Measurements from ENCODE around the gene MS4A6E. TPM values are rescaled to one million over a fixed set of nuclear protein-coding genes. Genes with fewer than 3 reads are reported as not detected.
A peak's percentile ranks its signal among the peaks of the same experiment; 100 is the strongest.
"Not testable (repeated sequence)": the region's sequence is repeated elsewhere in the genome, so short reads cannot be mapped to it uniquely, and the experiment has no call there.

The MS4A6E gene, protein sequence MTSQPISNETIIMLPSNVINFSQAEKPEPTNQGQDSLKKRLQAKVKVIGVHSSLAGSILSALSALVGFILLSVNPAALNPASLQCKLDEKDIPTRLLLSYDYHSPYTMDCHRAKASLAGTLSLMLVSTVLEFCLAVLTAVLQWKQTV
- total RNA-seq (2014; rRNA removed; shearing (Covaris generic)): not detected in 2 replicates

- no peak for DNase-seq (ENCODE audit: low read depth)
These were observed at the start of gene MS4A6E for GRCh38 chr11:60326955-60327354. MS4A6E (plus strand) TSS chr11:60327255; CDS start chr11:60334896, 7,641 bp downstream.

DNA sequence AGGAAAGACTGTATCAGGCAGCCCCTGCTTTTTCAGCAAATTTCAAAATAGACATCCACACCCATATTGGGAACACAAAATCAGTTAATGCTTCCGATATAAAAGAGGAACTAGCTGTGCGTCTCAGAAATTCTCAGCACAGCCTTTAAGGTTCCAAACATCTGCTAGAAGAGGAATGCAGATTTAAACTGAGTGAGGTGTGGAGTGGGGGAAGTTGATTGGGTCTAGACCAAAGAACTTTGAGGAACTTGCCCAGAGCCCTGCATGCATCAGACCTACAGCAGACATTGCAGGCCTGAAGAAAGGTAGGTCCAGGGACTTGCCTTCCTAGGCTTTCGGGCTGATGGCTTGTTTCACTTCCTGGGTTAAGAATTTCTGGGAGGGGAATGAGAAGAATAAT, 46.6 kb upstream of the MS4A6E start, which contains the start of gene MS4A4A:
Gene MS4A4A (plus strand): TSS at position 255 of the 400 bp plus-strand sequence. CDS start 10 bp downstream, at position 265.
- no peak for DNase-seq (ENCODE audit: low read depth)

GRCh38 chr11:60281485-60281884, 45.6 kb upstream of the MS4A6E start:
- no peak for DNase-seq (ENCODE audit: low read depth)

- no peak for DNase-seq (ENCODE audit: low read depth)
These were observed 44.8 kb upstream of the MS4A6E start for GRCh38 chr11:60282286-60282685.

GRCh38 chr11:60285411-60286126, 41.5 kb upstream of the MS4A6E start:
- DNase-seq (ENCODE audit: low read depth): not testable (repeated sequence)

- DNase-seq (ENCODE audit: low read depth): peak; percentile 44
These were observed 38.5 kb upstream of the MS4A6E start for GRCh38 chr11:60288531-60288930.

DNA sequence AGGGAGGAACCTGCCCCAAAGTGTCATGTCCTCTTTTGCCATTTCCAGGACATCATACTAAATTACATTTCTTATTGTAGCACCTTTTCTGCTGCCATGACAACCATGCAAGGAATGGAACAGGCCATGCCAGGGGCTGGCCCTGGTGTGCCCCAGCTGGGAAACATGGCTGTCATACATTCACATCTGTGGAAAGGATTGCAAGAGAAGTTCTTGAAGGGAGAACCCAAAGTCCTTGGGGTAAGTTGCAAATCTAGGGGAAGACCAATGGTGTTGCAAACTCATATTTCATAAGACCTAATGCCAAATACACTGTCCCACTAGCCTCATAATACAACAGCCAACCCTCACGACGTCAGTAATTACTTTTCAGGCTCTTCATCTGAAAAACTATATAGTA, 34.9 kb upstream of the MS4A6E start:
- no peak for DNase-seq (ENCODE audit: low read depth)

- DNase-seq (ENCODE audit: low read depth): no peak
These were observed 25.9 kb upstream of the MS4A6E start for GRCh38 chr11:60301178-60301577.

DNA sequence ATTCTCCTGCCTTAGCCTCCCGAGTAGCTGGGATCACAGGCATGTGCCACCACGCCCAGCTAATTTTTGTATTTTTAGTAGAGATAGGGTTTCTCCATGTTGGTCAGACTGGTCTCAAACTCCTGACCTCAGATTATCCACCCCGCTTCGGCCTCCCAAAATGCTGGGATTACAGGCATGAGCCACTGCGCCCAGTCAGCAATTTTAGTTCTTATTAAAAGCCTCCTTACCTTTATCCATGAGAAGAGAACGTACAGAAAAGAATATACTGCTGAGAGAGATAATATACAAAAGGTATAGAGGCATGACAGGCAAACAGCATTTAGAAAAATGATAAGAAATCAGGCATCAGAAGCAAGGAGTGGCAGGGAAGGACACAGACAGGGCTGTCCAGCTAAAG, 25.2 kb upstream of the MS4A6E start:
- DNase-seq (ENCODE audit: low read depth): not testable (repeated sequence)

GRCh38 chr11:60303661-60304060, 23.4 kb upstream of the MS4A6E start:
- DNase-seq (ENCODE audit: low read depth): no peak

DNA sequence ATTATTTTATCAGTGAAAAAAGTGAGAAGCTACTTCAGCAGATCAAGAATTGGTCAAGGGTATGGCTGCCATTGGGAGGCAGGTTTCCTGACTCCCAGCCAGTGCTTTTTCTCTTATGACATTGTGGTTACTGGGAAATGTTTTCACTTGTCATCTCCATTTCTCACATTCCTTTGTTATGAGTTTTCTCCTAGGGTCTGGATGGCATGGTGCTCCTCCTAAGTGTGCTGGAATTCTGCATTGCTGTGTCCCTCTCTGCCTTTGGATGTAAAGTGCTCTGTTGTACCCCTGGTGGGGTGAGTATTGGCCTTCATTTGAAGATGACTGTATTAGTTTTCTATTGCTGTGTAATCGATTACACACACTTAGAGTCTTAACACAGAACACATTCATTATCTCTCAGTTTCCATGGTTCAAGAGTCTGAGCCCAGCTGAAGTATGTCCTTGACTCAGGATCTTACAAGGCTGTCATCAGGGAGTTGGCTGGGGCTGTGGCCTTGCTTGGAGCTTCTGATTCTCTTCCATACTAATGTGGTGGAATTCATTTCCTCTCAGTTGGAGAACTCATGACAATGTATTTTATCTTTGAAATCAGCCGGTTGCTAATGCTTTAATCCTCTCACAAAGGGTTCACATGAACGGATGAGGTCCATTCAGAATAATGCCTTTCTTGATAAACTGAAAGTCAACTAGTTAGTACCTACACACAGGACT, 21.0 kb upstream of the MS4A6E start:
- DNase-seq (ENCODE audit: low read depth): peak; percentile 60

DNA sequence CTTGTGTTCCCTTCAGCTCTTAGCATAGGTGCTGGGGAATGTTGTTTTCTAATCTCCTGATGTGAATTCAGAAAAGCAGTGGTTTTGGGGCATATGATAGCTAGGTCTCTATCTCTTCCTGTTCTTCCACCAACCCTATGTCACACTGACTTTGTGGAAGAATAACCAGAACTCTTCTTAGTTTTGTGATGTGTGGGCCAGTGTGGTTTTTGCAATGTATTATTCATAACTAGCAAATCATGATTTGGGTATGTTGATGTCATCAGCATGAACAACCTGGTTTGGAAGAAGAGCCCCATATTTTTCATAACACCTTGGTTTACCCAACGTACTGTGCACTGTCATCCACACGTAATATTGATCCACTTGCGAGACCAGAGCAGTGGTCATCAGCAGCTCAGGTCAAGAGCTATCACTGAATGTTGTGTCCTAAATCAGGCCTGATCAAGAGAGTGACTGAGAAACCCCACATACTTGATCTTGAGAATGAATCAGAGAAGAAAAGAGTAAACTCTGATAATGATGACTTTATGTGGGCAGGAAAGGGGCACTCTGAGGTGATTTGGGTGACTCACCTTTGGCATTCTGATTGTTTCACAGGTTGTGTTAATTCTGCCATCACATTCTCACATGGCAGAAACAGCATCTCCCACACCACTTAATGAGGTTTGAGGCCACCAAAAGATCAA, 19.4 kb upstream of the MS4A6E start:
- peak; percentile 62 for DNase-seq (ENCODE audit: low read depth)

DNA sequence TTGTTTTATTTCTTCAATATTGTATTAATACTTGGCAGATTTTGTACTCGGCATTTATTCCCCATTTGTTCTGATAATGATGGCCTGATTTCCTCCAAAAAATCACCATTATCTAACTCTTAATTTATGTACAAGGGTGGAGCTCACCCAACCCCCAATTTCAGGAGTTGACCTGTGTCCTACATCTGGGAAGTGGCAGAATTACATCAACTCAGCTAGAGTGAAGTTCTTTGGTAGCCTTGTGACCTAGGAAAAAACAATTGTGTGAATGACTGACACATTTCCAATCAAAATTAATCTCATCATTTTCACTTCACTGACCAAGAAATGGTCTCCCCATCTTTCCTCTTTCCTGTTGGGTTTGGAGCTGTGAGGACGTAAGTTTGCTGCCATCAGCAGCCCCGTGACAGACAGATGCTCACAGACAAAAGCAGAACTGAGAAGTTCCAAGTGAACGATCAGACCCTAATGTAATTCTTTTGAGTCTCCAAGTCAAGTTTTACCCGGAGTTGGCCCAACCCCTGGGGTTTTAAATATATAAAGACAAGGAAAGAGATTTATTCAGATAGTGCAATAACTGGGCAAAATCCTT, 16.6 kb upstream of the MS4A6E start:
- no peak for DNase-seq (ENCODE audit: low read depth)

GRCh38 chr11:60314635-60315321, 12.3 kb upstream of the MS4A6E start:
- DNase-seq (ENCODE audit: low read depth): no peak

DNA sequence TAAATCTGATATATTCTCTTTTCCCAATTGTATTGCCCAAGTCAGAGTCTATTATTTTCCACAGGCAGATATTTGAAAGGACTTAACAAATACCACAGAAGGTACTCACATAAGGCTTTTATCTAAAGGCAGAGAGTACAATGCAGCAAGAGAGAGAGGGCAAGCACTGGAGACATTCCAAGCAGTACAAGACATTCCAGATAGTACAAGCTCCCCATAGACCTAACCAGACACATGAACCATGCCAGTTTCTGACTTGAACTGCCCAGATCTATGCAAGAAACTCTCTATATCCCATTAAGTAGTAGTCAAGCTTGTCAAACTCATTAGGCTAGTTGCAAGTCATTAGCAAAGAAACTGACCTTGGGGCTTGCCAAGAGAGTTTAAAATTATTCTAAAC, 11.2 kb upstream of the MS4A6E start:
- DNase-seq (ENCODE audit: low read depth): no peak

GRCh38 chr11:60316317-60316716, 10.7 kb upstream of the MS4A6E start:
- DNase-seq (ENCODE audit: low read depth): no peak

GRCh38 chr11:60318726-60319125, 8.3 kb upstream of the MS4A6E start:
- DNase-seq (ENCODE audit: low read depth): no peak

DNA sequence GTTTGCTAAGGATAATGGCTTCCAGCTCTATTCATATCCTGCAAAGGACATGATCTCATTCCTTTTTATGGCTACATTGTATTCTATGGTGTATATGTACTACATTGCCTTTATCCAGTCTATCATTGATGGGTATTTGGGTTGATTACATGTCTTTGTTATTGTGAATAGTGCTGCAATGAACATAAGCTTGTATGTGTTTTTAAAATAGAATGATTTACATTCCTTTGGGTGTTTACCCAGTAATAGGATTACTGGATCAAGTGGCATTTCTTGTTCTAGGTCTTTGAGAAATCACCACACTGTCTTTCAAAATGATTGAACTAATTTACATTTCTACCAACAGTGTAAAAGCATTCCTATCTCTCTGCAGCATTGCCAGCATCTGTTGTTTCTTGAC, 6.0 kb upstream of the MS4A6E start:
- DNase-seq (ENCODE audit: low read depth): no peak

GRCh38 chr11:60328460-60328859, 1.4 kb downstream of the MS4A6E start:
- no peak for DNase-seq (ENCODE audit: low read depth)

DNA sequence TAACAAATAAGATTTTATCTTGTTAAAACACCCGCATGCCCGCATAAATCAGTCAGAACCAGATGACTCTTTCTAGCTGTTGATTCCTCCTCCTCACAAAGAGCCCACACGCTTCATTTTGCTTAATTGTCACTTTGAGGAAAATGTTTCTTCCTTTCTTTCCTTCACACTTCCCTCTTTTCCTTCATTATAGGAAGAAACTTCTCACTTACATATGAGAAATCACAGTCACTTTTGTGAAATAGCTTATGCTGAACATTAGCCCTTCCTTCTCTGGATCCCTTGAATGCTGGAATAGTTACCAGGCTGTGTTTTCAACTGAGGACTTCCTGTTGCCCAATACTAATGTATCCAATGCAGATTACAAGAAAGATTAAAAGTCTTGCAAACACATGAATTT, 5.8 kb downstream of the MS4A6E start:
- DNase-seq (ENCODE audit: low read depth): no peak

- DNase-seq (ENCODE audit: low read depth): peak; percentile 67
These were observed 7.1 kb downstream of the MS4A6E start for GRCh38 chr11:60334005-60334620.

All from Daoy (cell line).